ENCODE data around the gene ATXN7L3.
"Not testable (repeated sequence)": the region's sequence is repeated elsewhere in the genome, so short reads cannot be mapped to it uniquely, and the experiment has no call there.

The ATXN7L3 gene, protein sequence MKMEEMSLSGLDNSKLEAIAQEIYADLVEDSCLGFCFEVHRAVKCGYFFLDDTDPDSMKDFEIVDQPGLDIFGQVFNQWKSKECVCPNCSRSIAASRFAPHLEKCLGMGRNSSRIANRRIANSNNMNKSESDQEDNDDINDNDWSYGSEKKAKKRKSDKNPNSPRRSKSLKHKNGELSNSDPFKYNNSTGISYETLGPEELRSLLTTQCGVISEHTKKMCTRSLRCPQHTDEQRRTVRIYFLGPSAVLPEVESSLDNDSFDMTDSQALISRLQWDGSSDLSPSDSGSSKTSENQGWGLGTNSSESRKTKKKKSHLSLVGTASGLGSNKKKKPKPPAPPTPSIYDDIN

DNA sequence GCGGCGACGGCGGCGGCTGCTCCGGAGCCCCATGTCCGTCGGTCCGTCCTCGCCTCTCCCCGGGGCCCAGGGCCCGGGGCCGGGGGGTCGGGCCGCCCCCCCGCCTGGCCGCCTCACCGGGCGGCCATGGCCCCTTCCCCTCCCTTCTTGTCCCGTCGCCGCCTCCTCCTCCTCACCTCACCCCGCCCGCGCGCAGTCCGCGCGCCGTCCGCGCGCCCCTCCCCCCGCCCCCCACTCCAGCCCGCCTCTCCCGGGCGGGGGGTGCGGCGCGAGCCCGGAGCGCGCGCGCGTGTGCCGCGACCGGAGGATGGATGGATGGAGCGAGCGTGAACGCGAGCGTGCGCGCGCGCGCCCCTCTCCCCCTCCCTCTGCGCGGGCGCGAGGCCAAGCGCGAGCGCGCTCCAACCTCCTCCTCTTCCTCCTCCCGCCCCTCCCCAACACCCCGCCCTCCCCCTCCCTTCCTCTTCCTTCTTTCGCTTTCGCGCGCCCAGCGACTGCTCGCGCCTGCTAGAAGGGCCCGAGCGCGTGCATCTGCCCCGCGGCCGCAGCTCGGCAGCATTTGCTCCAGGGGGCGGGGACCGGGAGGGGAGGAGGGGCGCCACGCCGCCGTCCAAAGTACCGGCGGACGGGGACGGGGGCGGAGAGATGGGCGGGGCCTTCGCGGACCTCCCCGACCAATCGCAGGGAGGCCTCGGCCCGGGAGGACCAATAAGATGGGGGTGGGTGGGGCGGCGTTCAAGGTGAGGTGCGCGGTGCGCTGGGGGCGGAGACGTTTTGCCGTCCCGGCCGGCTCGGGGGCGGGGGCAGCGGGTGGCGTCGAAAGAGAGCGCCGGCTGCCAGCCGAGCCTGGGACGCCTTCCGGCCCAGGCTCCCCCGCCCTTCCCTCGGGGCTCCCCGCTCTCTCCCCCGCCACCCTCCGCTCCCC is at the start of gene ATXN7L3:
Gene ATXN7L3, minus strand, starts transcription at position 332 of the 925 bp plus-strand sequence. CDS start 1,814 bp downstream, outside the sequence.
- peak; percentile 99 to 100 for DNase-seq (ENCODE audit: low read depth in 1 of 2, low spot score in 1 of 2)

DNA sequence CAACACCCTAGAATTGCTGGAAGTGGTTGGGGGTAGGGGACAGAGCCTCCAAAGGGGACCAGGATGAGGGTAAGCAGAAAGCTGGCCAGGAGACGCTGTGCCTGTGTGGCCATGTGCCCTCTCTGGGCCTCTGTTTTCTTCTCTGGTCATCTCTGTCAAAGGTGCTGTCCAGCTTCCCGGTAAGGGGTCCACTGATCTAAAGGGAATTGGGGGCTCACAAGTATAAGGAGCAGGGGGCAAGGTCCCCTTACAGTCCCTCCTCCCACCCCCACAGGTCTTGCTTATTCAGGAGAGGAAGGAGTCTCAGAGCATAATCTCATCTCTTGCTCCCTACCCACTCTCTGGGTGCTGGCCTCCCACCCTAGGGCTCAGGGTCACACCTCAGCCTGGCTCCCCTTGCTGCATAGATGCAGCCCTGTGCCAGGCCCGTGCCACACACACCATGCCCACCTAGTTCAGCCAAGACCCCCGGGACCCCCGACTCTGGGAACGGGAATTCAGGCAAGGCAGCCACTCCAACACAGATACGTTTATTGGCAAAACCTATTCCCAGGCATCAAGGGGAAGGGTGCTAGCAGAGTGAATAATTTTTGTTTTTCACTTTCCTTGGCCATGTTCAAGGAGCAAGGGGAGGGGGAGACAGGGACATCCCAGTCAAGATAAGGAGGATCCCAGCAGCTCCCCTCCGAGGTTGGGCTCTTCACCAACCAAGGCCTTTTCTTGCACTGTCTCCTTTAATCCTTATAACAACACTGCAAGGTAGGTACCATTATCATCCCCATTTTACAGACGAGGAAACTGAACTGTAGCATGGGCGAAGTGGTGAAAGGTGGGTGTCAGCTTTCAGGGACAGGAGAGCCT is 48.4 kb upstream of the ATXN7L3 start:
- DNase-seq (ENCODE audit: low read depth in 1 of 2, low spot score in 1 of 2) = no peak

DNA sequence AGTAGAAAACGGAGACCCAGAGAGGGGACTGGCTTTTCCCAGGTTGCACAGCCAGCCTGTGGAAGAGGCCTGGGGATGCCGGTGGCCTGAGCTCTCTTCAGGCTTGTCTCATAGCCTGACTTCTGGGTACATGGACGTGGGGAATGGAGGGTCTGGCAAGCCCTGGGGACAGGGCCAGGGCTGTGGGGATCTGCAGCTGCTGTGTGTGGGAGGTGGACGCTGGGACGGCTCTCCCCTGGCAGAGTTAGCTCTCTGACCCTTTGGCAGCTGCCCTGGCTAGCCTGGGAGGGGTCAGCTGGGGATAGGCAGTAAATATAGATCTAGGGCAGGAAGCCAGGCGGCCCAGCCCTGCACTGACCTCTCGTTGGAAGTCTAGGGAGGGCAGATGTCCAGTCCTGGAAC is 47.8 kb upstream of the ATXN7L3 start:
- DNase-seq (ENCODE audit: low read depth in 1 of 2, low spot score in 1 of 2) = no peak

DNA sequence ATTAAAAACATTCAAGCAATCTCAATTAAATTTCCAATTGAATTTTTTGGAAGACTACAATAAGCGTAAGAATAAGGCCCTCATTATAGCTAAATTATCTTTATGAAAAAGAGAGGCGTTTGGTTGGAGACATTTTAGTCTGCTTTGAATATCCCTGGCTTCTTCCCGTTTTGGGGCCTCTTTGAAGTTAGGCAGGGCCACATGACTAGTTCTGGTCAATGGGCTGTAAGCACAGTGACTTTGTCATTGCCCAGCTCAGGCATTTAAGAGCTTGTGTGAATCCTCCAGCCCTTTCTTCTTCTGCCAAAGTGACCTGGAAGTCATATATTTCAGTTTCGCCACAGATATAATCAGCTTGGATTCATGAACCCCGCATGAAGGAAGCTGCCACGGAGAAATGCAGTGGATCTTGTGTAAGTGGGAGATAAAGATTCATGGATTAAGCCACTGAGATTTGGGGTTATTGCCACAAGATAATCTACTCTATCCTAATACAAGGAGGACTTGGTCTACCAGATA is 41.5 kb upstream of the ATXN7L3 start:
- no peak for DNase-seq (ENCODE audit: low read depth in 1 of 2, low spot score in 1 of 2)

DNA sequence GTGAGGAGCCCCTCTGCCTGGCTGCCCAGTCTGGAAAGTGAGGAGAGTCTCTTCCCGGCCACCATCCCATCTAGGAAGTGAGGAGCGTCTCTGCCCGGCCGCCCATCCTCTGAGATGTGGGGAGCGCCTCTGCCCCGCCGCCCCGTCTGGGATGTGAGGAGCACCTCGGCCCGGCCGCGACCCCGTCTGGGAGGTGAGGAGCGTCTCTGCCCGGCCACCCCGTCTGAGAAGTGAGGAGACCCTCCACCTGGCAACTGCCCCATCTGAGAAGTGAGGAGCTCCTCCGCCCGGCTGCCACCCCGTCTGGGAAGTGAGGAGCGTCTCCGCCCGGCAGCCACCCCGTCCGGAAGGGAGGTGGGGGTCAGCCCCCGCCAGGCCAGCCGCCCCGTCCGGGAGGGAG is 38.2 kb upstream of the ATXN7L3 start:
- DNase-seq (ENCODE audit: low read depth in 1 of 2, low spot score in 1 of 2) = not testable (repeated sequence)

DNA sequence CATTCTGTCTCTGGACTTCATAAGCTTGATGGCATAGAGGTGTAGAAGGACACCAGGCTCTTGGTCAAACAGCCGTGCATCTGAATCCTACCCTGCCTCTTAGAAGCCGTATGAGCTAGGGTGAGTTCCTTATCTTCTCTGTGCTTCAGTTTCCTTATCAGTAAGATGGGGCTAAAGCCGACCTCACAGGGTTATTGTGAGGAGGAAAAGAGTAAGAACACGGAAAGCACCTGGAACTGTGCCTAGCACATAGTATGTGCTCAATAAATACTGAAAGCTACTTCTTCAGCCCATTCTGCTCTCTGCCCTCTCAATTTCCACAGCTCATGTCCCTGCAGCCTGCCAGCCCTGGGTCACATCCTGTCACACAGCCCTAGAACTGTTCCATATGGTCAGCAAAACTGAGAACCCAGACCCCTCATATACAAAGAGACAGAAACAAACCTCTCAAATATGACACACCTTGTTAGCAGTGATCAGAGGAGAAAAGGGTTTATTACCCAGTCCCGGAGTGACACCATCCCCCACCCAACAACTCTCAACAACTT is 36.8 kb upstream of the ATXN7L3 start:
- DNase-seq (ENCODE audit: low read depth in 1 of 2, low spot score in 1 of 2) = no peak

DNA sequence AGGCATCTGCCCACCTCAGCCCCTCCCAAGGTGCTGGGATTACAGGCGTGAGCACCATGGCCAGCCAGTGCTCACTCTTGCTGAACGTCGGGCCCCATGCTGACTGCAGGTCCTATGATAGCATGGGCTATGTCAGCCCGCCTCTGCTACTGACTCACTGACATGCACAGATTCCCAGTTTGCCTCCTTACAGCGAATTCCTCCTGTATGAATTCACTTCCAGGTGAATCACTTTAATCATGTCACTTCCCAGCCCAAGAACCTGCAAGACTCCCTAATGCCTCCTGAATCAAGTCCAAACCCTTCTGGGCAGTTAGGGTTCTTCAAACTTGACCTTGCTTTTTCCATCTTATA is 35.9 kb upstream of the ATXN7L3 start:
- DNase-seq (ENCODE audit: low read depth in 1 of 2, low spot score in 1 of 2) = no peak

DNA sequence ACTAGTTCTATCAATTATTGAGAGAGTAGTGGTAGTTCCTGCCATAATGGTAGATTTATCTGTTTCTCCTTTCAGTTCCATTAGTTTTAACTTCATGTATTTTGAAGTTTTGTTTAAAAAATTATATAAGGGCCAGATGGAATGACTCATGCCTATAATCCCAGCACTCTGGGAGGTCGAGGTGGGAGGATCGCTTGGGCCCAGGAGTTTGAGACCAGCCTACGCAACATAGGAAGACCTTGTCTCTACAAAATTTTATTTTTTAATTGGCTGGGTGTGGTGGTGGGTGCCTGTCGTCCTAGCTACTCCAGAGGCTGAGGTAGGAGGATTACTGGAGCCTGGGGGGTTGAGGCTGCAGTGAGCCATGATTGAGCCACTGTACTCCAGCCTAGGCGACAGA is 33.9 kb upstream of the ATXN7L3 start:
- no peak for DNase-seq (ENCODE audit: low read depth in 1 of 2, low spot score in 1 of 2)

DNA sequence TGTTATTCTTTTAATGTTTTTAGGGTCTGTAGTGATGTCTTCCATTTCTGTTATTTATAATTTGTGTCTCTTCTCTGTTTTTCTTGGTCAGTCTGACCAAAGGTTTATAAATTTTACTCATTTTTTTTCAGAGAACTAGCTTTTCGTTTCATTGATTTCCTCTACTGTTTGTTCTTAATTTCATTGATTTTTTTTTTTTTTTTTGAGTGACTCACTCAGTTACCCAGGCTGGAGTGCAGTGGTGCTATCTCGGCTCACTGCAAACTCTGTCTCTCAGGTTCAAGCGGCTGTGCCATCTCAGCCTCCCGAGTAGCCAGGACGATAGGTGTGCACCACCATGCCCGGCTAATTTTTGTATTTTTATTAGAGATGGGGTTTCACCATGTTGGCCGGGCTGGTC is 32.4 kb upstream of the ATXN7L3 start:
- DNase-seq (ENCODE audit: low read depth in 1 of 2, low spot score in 1 of 2) = no peak

DNA sequence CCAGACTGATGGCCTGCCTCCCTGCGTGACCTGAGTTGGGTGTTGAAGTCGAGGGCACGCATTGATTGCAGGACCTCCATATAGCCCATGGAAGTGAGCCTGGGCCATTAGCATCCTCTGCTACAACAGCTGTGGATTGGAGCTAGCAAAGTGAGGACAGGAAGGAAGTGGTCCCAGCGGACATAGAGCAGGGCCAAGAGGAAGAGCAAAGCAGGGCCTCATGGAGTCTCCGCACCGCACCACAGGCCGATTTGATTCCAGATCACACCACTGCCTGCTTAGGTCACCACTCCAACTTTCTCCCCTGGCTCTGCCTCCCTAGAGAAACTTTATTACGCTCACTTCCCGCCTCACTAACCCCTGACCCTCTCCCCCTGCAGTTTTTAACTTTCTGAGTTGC is 30.5 kb upstream of the ATXN7L3 start:
- no peak for DNase-seq (ENCODE audit: low read depth in 1 of 2, low spot score in 1 of 2)

DNA sequence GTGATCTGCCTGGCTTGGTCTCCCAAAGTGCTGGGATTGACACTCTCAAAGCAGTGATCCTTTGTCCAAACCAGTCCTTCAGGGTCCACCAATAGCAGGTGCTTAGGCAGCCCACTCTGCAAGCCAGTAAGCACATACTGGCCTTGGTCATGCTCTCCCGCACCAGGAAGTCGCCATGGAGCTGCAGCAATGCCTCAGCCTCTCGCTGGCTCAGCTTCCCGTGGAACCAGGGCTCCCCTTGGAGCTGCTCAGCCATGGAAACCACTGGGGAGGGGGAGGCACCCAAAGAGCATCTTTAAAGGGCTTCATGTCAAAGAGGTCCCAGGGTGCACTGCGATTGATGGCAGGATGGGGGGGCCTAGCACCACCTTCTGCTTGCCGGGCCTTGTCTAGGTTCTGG is 29.4 kb upstream of the ATXN7L3 start:
- no peak for DNase-seq (ENCODE audit: low read depth in 1 of 2, low spot score in 1 of 2)

DNA sequence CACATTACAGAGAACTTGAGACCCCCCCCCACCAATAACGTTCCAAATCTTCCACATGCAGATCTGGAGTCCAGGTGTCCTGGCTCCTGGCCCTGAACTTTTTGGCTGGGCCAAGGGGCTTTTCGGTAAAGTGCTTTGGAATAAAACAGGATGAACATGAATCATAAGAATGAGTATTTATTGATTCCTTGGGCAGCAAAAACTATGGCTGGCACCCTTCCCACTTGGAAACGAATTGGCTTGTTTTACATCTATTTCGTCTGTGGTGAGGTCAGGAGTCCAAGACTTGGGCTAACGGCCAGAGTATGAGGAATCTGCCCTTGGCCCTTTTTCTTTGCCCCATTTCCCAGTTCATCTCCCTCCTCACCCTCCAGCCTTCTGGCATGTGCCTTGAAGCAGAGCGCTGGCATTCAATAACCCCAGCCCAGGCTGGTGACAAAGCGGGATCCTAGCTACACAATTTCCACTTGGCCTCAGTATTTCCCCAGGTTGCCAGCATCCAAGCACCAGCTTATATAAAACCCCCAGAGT is 23.9 kb upstream of the ATXN7L3 start:
- no peak for DNase-seq (ENCODE audit: low read depth in 1 of 2, low spot score in 1 of 2)

DNA sequence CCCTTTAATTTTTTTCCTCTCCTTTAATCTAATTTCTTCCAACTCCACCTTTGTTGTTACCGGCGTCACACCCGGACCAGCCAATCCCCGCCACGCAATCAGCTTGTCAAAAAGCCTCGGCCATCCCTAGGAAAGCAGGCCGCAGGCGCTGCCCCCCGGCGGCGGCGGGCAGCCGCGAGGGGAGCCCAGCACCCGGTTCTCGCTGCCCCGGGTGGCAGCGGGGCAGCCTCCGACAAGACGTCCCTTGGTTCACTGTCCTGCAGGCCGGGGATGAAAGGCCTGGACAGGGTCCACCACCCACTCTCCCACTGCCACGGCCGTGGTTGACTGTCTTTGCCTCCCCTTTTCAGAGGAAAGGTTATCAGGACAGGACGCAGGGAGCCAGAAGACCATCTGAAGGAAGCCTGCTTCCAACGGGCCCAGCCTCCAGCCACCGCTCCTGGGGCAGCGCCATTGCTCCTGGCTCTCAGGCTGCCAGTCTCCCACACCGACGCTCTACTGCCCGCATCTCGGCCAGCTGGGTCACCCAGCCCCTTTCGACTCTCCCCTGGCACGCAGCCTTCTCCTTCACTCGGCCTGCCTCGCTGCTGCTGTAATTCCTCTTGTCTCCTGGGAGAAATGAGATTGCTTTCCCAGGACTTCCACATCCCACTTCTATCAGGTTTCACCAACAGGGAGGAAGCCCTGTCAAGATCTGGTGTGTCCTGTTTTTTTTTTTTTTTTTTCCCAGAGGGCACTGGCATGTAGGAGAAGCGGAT is 22.6 kb upstream of the ATXN7L3 start:
- DNase-seq (ENCODE audit: low read depth in 1 of 2, low spot score in 1 of 2) = peak in 1 of 2 donors; percentile 29

DNA sequence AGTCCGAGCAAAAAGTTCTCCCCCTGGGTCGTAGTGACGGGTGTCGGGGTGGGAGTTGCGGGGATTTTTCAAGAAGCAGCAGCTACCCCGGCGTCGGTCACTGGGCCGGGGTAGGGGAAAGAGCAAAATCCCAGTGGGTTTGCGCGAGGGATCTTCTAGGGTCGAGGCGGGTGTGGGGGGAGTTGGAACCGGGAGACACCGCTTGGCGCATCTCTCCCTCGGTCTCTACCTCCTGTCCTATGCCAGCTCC is 22.1 kb upstream of the ATXN7L3 start:
- no peak for DNase-seq (ENCODE audit: low read depth in 1 of 2, low spot score in 1 of 2)

DNA sequence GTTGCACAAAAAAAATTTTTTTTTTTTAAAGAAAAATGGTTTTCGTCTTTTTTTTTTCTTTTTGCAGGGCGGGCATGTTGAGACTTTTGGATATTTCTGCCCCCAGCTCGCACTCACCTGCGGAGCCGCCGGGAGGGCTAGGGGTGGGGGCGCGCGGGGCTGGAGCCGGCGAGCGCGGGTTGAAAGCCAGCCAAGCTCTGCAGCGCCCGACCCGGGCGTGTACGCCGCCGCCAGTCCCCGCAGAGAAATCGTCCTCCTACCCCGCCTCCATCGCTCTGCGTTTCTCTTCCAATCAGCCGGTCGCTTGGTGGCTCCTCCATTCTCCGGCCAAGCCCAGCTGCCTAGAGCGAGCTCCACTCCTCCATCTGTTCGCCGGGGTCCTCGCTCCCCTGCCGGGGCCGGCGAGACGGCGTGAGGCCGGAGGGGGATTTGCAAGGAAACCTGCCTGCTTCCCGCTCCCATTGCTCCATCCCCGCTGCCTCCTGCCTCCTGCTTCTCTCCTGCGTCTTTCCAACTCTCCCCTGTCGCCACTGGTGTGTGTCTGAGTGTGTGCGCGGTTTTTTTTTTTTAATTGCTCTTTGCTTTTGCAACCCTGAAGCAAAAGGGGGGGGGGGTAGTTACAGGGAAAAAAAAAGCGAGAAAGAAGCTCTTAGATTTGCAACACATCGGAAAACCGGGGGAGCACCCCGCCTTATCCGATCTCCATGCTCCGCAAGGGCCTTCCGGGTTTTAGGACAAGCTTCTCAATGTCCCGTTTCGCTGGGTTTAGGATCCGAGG is 21.6 kb upstream of the ATXN7L3 start:
- DNase-seq (ENCODE audit: low read depth in 1 of 2, low spot score in 1 of 2) = peak in 1 of 2 donors; percentile 49

DNA sequence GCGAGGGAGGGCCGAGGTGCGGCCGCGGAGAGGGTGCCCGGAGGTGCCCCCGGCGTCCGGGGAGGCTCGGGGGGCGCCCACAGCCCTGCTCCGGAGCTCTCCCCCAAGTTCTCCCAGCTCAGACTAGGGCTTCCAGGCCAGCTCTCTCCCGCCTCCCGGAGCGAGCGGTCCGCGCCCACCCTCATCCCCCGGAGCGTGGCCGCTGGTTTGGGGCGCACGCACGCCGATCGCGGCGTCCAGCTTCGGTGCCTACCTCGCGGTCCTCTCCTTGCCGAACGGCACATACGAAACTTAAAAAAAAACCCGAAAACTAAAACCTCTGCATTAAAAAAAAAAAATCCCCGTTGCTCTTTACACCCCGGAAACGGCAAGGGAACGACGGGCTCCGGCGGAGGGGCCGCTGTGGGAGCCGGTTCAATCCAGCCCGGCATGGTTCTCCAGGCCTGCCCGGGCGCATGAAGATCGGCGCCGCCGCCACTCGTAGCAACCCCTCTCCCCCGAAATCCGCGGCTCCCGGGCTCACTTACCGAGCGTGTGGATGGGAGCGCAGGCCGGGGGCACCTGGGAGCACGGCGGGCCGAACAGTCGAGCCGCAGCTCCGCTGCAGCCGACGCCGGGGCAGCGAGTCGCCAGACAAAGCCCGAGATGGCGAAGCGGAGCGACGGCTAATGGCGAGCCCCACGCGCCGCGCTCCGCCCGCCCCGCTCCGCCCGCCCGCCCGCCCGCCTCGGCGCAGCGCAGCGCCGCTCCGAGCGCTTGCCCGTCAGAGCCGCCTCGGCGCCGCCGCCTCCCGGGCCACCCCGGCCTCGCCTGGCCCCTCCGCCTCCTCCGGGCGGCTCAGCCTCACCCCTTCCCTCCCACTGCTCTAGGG is 20.8 kb upstream of the ATXN7L3 start:
- DNase-seq (ENCODE audit: low read depth in 1 of 2, low spot score in 1 of 2) = peak in 1 of 2 donors; percentile 40

DNA sequence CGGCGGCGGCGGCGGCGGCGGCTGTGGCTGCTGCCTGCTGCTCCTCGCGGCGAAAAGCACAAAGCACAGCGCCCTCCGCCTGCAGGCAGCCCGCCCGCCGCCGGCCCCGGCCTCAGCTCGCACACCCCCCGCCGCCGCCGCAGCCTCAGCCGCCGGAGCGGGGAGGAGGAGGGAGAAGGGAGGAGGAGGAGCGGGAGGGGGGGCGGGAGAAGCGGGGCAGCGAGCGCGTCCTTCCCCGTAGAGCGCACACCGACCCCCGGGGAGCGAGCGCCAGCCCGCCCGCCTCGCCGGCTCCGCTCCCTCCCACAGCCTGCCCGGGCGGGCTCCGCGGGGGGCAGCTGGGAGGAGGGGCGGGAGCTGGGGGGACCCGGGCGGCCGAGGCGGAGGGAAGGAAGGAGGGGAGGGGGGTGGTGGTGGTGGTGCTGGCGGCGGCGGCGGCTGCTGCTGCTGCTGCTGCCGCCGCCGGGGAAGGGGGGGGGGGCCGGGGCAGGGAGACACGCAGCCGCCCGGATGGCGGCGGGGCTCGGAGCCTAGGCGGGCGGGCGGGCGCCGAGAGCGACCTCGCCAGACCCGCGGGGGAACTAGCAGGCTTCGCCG is 20.0 kb upstream of the ATXN7L3 start, which contains the start of gene UBTF:
Gene UBTF, minus strand, starts transcription at position 60 of the 597 bp plus-strand sequence. CDS start 1,446 bp downstream, outside the sequence.
- peak; percentile 49 to 59 for DNase-seq (ENCODE audit: low read depth in 1 of 2, low spot score in 1 of 2)

DNA sequence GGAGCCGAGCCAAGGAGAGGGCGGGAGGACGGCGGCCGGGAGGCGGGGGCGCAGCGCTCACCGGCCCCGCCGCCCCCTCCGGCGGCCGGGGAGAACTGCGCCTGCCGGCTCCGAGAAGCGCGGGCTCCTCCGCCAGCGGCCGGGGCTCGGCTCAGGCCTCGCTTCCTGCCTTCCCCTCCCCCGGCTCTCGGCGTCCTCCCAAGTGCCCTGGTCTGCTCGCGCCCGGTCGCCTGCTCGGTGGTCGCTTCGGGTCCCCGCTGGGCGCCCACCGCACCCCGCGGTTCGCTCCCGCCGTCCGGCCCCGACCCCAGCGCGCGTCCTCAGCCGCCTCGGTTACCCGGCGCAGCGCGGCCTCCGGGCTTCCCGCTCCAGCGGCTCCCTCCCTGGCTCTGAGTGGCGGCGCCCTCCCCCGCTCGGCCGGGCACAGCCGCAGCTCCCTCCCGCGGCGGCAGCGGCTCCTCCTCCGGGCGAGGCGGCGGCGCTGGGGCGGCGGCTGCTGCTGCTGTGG is 19.5 kb upstream of the ATXN7L3 start:
- peak in 1 of 2 donors; percentile 67 for DNase-seq (ENCODE audit: low read depth in 1 of 2, low spot score in 1 of 2)

Data from activated T-helper 1 cell treated with anti-CD3 and anti-CD28 coated beads, Interleukin-2, amount 50 U/mL, for 16 hours (primary cell).